Frontal cortex (tissue), 4 donors: ENCODE data around the gene SEC23A. TPM values are rescaled to one million over a fixed set of nuclear protein-coding genes. Genes with fewer than 3 reads are reported as not detected.
"Not testable (repeated sequence)": the region's sequence is repeated elsewhere in the genome, so short reads cannot be mapped to it uniquely, and the experiment has no call there.

Experiments
- DNase-seq, 2 donors: peaks; one replicate each; pipeline ENCODE4 v3.0.0; 2012; ENCODE audit warnings: low spot score in 2 of 2
- FAIRE-seq: peaks from 2 replicates; lab custom pipeline; 2012; peaks lifted over from hg19 to GRCh38; lab: Jason Lieb, UNC
- total RNA-seq: library from RNA; depleted of rRNA; stranded (reverse); fragments of >200 nt; gene quantifications from one replicate; pipeline ENCODE4 v1.2.3, GENCODE V29; 2014
- donor health status: control.
- donor health status: control.
- donor health status: control.

Gene SEC23A
- total RNA-seq, 1 donor from 2014 or later, result 182 TPM

DNA sequence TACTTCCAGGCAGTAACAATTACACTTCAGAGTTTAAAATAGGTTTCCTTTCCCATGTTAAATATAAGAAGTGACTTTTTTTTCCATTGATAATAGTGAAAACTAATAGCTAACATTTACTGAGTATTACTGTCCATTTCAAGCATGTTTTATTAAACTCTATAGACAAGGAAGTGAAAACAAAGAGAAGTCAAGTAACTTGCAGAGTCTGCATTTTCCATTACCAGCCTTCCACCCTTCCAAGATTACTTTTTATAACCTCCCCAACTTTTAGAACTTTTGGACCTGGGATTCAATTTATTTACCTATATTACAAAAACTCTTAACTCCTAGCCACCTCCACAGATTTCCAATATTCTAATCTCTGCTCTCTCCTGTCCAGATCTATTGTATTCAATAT is 67.7 kb downstream of the SEC23A start:
- FAIRE-seq (no peak), DNase-seq (no peak)

DNA sequence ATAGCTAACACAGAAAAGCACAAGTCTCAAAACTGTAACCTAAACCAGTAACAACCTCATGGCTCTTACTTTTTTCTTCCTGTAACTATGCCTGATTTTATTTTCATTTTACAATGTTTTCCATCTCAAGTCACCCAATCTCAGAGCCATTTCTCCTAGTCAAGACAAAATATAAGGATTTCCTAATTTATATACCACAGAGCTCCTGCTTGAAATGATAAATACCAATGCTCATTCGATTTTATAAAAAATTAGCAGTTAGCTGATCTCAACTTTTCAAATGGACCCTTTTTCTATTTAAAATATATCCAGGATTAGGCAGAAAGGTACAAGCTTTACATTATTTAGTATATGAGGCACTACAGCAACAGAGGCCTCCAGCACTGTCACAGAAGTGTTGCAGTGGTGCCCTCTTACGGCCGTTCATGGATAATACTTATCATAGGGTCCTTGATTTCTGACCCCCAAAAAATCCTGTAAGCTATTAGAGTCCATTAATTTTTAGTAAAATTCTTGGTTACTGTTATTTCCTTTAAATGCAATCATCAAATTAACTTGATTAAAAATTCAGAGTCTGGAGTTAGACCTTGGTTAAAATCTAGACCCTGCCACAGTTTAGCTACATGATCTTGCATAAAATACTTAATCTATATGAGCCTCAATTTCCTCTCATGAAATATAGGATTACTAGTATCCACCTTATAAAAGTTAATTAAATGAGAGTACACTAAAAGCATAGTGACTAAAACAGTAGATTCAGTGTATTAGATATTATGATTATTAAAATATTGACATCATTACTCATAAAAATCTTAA is 68.3 kb downstream of the SEC23A start:
- FAIRE-seq (no peak), DNase-seq (no peak)

DNA sequence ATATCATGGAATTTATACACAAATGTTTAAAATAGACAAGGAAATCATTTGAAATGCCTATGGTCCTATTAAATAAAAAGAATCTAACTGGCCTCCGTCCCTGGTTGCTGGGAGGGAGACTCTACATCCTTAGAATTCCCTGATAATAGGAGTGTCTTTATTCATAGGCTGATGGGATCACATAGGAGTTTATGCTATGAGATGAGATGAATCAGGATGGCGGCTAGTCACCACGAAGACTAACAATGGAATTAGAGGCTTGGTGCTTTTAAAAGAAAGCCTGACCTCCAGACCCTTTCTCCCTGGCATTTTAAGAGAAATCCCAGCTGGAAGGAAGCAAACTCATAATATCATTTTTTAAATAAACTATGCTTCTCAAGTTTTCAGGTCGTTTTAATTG is 69.7 kb downstream of the SEC23A start:
- no peak for FAIRE-seq
- no peak for DNase-seq

DNA sequence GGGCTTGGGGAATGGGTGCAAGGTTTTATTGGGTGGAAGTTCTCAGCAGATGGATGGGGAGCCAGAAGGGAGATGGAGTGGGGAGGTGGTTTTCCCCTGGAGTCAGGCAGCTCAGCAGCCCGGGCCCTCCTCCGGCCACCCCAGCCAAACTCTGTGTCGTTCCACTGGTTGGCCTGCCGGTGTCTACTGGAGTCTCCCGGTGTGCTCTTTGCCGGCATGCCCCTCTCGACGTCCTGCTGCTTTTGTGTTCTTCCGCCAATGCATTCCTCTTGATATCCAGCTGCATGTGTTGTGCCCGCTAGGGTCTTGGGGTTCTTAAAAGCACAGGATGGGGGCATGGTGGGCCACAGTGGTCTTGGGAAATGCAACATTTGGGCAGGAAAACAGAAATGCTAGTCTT is 72.8 kb downstream of the SEC23A start:
- no peak for DNase-seq
- FAIRE-seq, result no peak

DNA sequence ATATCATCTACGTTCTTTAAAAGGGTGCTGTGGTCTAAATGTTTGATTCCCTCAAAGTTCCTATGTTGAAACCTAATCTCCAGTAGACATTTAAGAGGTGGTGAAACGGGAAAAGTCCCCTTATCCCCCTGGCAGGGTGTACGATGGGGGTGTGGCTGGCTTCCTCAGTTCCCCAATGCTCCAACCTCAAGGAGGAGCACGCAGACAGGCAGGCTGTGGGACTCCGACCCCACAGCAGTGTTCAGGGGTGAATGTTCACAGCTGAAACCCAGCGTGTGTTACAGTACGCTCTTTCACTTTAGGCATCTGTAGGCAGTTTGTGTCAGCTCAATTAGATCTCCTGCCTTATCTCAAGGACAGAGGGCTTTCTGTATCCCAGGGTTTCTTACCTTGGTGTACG is 73.2 kb downstream of the SEC23A start:
- no peak for FAIRE-seq
- no peak for DNase-seq

DNA sequence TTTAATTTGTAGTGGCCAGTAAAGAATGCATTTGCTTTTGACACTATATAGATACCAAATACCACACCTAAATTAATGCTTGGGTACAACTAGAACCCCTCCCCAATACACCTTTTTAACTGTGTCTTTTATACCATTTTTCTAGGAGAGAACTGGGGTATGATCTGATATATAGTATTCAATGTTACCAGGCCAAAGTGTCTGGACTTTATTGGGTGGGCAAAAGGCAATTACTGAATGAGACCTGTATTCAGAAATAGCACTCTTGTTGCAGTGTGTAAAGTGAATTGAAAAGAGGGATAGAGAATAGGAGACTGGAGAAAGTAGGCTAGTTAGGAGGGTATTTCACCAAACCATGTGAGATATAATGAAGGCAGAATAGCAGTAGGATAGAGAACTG is 74.4 kb downstream of the SEC23A start:
- FAIRE-seq (no peak), DNase-seq (no peak)

DNA sequence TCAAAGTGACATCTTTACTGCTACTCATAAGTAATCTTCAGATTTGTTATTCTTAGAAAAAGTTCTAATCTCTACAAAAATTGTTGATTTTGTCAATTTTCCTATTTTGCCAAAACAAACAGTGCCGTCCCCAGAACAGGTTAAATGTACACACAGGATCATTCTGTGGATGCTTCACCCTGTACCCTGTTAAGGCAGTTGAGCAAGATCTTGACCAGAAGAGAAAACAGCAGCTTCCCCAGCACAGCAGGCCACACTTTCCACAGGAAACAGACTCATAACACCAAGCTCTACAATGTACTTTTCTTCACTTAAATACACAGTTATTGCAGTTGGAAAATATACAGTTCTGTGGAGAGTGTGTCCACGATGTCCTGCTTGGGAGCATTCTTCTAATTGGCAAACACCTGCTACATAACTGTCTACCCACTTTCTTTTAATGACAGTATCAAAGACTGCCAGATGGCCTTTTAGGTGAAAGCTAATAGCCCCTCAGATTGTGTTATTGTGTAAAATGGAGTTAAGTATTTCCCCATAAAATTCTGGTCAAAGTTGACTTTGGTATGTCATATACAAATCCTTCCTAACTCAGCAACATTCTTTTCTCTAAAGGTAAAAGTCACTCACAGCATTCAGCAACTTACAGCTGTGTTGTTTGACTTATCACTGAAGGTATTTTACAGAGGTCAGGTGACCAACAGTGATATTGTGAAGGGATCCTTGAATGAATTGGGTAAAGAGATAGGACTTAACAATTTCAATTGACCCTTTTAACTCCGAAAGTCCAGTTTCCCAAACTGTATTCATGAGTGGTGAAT is 77.0 kb downstream of the SEC23A start:
- no peak for FAIRE-seq
- no peak for DNase-seq

DNA sequence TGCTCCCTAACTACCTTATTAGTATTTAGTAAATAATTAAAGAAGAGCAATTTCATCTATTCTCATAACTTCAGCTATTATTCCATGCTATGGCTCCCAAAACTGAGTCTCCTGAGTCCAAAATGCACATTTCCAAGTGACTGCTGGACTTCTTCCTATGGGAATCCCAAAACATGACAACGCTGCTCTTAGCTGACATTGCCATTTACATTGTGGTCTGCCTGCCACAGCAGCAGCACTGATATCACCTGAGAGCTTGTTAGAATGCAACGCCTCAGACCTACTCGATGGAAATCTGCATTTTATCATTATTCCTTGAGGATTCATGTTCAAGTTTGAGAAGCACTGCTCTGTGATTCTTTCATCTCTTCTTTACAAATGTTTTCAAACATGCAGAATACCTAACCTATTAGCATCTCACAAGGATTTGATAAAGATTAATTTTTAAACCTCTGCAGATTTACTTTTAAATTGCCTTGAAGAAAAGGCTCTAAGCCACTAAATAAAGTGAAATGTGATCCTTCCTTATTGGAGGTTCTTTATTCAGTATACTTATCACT is 77.7 kb downstream of the SEC23A start:
- no peak for DNase-seq
- no peak for FAIRE-seq

DNA sequence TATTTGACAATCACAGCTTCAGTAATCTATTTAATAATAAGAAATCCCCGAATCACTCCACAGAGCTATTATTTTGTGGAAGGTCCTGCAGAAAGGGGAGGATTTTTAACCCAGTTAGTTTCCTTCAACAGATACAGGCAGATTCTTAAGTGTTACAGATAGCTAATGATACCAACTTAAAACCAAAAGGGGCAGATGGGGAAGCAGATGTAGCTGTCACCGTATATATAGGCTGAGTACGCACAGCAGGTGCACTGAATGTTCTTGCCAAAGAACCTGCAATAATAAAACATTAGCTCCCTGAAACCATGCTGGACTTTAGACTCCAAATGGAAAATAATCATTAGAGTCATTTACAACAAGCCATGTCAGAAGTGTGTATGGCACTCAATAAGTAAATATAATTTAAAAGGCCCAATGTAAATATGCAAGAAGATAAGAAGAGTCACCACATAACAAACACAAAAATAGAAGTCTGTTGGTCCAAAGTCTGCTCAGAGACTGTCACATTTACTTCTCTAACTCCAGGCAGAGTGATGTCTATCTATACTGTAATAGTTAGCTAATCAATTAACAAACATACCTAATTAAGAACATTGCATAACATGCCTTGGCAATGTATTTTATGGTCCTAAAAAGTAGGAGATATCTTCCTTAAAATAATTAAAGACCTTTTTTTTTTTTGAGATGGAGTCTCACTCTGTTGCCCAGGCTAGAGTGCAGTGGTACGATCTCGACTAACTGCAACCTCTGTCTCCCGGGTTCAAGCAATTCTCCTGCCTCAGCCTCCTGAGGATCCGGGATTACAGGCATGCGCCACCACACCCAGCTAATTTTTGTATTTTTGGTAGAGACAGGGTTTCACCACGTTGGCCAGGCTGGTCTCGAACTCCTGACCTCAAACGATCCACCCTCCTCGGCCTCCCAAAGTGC is 78.8 kb downstream of the SEC23A start:
- DNase-seq, result no peak
- FAIRE-seq, result no peak

DNA sequence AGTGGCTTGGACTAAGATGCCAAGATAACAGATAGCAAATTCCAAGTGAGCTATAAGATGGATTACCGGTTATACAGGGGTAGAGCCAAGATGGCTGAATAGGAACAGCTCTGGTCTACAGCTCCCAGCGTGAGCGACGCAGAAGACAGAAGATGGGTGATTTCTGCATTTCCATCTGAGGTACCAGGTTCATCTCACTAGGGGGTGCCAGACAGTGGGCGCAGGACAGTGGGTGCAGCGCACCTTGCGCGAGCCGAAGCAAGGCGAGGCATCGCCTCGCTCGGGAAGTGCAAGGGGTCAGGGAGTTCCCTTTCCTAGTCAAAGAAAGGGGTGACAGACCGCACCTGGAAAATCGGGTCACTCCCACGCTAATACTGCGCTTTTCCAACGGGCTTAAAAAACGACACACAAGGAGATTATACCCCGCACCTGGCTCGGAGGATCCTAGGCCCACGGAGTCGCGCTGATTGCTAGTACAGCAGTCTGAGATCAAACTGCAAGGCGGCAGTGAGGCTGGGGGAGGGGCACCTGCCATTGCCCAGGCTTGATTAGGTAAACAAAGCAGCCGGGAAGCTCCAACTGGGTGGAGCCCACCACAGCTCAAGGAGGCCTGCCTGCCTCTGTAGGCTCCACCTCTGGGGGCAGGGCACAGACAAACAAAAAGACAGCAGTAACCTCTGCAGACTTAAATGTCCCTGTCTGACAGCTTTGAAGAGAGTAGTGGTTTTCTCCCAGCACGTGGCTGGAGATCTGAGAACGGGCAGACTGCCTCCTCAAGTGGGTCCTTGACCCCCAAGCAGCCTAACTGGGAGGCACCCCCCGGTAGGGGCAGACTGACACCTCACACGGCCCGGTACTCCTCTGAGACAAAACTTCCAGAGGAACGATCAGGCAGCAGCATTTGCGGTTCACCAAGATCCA is 85.7 kb downstream of the SEC23A start:
- DNase-seq, FAIRE-seq: not testable (repeated sequence)

DNA sequence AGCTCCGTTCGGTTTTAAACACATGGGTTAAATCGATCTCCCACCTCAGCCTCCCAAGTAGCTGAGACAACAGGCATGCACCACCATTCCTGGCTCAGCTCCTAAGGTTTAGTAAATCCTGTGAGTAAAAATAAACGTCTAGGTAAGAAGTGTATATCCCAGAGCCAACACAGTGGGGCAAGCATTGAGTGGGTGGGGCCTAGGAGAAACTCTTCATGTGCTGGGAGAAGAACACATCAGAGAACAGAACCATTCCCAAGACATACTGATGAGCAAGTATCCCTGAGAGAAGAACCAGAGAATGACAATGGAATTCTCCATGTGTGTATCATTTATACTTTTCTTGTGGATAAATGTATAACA is 86.3 kb downstream of the SEC23A start:
- DNase-seq (no peak), FAIRE-seq (no peak)

DNA sequence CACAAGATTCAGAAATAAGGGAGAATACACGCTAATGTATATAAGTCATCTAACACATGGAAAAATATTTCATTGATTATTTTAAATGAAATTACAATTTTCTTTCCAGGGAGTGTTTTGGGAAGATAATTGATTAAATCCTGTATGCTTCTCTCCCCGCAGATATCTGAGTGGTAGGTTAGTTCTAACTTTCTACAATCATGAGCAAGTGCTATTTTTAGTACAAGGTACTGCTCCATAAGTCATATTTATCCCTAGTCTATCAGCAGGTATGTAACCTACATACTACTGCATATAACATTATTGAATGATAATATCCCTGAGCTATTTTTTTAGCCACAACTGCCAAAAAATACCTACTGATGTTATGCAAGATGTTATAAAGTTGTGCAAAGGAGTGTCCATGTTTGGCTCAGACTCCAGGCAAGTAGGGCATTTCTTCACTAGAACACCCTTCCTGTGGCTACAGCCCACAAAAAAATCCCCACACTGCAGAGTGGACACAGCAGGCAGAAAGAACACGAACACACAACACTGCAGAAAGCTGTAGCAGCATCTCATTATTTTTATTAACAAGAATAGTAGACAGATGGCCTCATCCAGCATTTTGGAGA is 87.0 kb downstream of the SEC23A start:
- no peak for FAIRE-seq
- DNase-seq, result no peak

DNA sequence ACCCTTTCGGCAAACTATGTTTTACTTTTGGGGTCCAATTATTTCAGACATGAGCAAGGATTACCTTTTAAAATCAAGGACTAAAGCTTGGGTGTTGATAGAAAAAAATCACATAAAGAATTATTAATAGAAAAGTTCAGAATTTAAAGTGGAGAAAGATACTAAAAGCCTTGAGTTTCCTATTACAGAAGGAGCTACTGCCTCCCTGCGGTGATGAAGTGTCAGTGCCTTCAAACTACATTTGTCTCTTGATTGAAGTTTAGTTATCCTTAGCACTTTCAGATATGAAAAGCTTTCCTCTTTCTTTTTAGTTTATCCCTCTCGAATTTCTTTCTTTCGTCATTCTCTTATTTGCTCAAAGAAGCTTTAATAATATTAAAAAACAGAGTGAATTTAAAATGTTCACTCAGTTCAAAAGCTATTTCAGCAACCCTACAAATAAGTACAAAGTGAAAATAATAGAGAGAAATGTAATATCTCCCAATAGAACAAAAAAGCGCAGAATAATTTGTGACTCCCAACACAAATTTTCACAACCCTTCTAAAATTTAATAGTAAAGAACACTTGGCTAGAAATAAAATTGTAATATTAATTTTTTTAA is 87.6 kb downstream of the SEC23A start:
- FAIRE-seq, result peak; percentile 93
- DNase-seq, result peak; percentile 61 to 66

DNA sequence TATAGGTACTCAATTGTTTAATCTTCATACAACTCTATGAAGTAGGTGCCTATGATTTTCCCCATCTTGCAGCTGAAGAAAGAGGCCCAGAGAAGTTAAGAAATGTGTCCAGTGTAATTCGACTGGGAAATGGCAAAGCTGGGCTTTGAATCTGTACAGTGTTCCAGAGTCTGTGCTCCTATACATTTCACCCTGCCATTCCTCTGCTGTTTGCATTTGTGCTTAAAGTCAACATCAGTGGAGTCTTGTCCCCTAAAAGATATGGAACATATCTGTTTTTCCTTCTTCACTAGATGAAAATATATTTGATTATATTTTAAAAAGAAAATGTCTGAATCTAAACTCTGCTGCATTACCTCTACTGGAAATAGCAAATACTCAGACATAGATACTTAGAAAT is 88.6 kb downstream of the SEC23A start:
- DNase-seq, result no peak
- FAIRE-seq, result no peak

DNA sequence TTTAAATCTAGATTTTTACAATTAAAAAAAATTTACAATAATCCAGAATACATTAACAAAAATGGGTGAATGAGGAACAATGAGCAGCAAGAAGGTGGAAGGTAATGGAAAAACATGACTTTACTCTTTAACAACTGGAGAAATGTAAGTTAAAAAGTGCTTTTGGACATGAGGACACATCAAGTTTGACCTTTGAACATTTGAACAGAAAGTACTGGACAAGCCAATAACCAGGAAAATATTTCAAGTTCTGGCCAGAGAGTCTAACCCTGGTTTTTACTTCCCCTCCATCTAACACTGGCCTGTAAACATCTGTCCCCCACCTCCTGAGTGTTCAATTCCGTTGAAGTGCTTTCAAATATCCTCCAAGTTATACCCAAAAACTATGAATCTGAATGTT is 94.1 kb downstream of the SEC23A start:
- not testable (repeated sequence) for DNase-seq, FAIRE-seq

DNA sequence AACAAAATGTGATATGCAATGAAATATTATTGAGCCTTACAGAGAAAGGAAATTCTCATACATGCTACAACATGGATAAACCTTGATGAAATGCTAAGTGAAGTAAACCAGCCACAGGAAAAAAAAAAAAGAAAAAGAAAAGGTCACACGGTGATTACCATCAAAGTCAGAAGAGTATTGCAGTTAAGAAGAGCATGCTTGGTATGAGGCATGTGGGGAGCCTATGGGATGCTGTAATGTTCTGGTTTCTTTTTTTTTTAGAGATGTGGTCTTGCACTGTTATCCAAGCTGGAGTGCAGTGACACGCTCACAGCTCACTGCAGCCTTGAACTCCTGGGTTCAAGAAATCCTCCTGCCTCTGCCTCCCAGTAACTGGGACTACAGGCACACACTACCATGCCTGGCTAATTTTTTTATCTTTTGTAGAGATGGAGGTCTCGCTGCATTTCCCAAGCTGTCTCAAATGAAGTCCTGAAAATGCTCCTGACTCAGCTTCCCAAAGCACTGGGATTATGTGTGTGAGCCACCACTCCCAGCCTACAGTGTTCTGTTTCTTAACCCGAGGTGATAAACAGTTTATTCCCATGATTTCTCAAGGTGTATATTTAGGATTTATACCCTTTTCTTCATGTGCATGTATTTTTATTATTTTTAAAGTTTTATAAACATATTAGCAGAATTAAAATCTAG is 96.2 kb downstream of the SEC23A start:
- DNase-seq (no peak), FAIRE-seq (no peak)

DNA sequence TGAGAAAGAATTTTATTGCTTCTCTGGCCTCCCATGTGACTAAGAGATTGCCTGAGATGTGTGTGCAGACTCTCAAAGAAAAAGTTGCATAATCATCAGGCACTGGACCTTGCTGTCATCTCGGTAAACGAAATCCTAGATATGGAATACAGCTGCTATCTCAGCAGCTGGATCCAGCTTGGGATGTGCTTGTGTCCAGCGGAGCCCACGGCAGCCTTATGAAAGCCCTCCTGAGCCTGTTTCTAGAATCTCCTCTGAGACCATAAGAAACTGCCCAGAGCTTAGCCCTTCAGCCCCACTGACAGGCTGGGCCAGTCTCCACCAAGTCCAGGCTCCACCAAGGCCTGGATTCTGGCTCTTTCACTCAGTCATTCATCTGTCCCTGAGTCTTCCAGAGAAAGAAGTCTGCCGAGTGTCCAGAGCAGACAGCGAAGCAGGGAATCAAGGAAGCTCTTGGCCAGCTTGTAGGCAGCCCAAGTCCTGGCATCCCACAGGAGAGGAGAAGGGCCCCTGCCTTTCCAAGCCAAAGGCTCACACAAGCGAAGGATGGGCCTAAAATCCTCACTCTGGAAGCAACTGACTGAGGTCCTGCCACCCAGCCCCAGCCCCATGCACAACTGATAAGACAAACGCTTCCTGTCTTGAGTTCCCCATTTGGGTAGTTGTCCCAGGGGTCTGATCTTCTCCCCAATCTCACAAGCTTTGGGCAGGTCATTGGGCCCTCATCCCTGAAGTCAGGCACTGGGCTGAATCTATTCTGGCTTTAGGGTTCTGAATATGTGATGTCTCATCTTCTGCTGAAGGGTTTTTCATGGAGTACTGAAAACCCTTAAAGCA is 97.8 kb downstream of the SEC23A start:
- FAIRE-seq, result no peak

More for the DNA sequence above, 97.8 kb downstream of the SEC23A start:
- no peak for DNase-seq
